Uterus (tissue), 2 donors: Measurements from ENCODE around the gene TAOK3.

ENCODE experiments used
- POLR2A ChIP-seq, 2 donors: fragments of 450-650 bp; IDR thresholded peaks; one replicate each; pipeline ENCODE4 v1.6.1; 2016; ENCODE audit warnings: antibody characterized with exemption in 2 of 2, mild to moderate bottlenecking in 1 of 2, moderate library complexity in 1 of 2
- TF ChIP-seq, protein P1 (sequence below), 4 experiments: fragments of 200-600 bp in 2 of 4; fragments of 450-650 bp in 2 of 4; sonication (generic) in 2 of 4; IDR thresholded peaks; one replicate each; pipeline ENCODE4 v1.5.1; 2016 to 2019; ENCODE audit warnings: antibody characterized with exemption in 4 of 4, mild to moderate bottlenecking in 2 of 4, moderate library complexity in 1 of 4

DNA sequence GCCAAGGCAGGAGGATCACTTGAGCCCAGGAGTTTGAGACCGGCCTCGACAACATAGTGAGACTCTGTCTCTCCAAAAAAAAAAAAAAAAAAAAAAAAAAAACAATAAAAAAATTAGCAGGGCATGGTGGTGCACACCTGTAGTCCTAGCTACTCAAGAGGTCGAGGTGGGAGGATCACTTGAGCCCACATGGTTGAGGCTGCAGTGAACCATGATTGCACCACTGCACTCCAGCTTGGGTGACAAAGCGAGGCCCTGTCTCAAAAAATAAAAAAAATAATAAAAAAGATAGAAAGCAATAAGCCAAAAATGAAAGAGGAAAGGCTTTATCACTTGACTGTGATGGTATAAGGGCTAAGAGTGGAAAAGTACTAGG is 247.0 kb downstream of the TAOK3 start:
- no peak for TF ChIP-seq POLR2A (IDR thresholded peaks at IDR 0.05)
- TF ChIP-seq, protein P1, sequence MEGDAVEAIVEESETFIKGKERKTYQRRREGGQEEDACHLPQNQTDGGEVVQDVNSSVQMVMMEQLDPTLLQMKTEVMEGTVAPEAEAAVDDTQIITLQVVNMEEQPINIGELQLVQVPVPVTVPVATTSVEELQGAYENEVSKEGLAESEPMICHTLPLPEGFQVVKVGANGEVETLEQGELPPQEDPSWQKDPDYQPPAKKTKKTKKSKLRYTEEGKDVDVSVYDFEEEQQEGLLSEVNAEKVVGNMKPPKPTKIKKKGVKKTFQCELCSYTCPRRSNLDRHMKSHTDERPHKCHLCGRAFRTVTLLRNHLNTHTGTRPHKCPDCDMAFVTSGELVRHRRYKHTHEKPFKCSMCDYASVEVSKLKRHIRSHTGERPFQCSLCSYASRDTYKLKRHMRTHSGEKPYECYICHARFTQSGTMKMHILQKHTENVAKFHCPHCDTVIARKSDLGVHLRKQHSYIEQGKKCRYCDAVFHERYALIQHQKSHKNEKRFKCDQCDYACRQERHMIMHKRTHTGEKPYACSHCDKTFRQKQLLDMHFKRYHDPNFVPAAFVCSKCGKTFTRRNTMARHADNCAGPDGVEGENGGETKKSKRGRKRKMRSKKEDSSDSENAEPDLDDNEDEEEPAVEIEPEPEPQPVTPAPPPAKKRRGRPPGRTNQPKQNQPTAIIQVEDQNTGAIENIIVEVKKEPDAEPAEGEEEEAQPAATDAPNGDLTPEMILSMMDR (IDR thresholded peaks at IDR 0.05): no peak
